Effector memory CD4-positive, alpha-beta T cell (primary cell): ENCODE measurements around the gene PROM2.

ENCODE experiments used
- DNase-seq, 3 donors: peaks; one replicate each; pipeline ENCODE4 v3.0.0-alpha.2; 2020
- H3K27ac ChIP-seq: 2 replicates; pipeline ENCODE4 v1.7.0; 2013; ENCODE audit warnings: mild to moderate bottlenecking, low read length, moderate library complexity; ENCODE audit not compliant: insufficient read depth, poor library complexity, severe bottlenecking
- H3K27me3 ChIP-seq: replicated peaks from 2 replicates; pipeline ENCODE4 v1.7.0; 2013; ENCODE audit warnings: mild to moderate bottlenecking, low read length; ENCODE audit not compliant: insufficient read depth, control insufficient read depth, poor library complexity, severe bottlenecking
- H3K36me3 ChIP-seq: 2 replicates; pipeline ENCODE4 v1.7.0; 2013; ENCODE audit warnings: mild to moderate bottlenecking, low read length, moderate library complexity; ENCODE audit not compliant: control insufficient read depth, insufficient read depth
- H3K4me1 ChIP-seq: 2 replicates; pipeline ENCODE4 v1.7.0; 2013; ENCODE audit warnings: low read length, mild to moderate bottlenecking; ENCODE audit not compliant: control insufficient read depth, insufficient read depth, poor library complexity, severe bottlenecking
- H3K4me3 ChIP-seq: 2 replicates; pipeline ENCODE4 v1.7.0; 2013; ENCODE audit warnings: low read length, low read depth, mild to moderate bottlenecking; ENCODE audit not compliant: insufficient read depth, poor library complexity, severe bottlenecking
- H3K9me3 ChIP-seq: 2 replicates; pipeline ENCODE4 v1.7.0; 2013; ENCODE audit warnings: mild to moderate bottlenecking, low read length, moderate library complexity; ENCODE audit not compliant: control insufficient read depth

The PROM2 gene

GRCh38 chr2:95336406-95336805 is 62.2 kb downstream of the PROM2 start:
- Histone ChIP-seq H3K9me3 (no peaks in the 10 kb centered on the region), H3K27me3 (no peaks in the 10 kb centered on the region), H3K4me3 (no peak overlapping the region), H3K36me3 (no peaks in the 10 kb centered on the region), H3K27ac (no peak overlapping the region), H3K4me1 (no peaks in the 10 kb centered on the region)
- no peak for DNase-seq

- Histone ChIP-seq H3K27ac (no peak overlapping the region), H3K36me3 (no peaks in the 10 kb centered on the region), H3K9me3 (no peaks in the 10 kb centered on the region), H3K4me3 (no peak overlapping the region), H3K4me1 (no peaks in the 10 kb centered on the region), H3K27me3 (no peaks in the 10 kb centered on the region)
- no peak for DNase-seq
These were observed 63.6 kb downstream of the PROM2 start for GRCh38 chr2:95337829-95338228.
